Liver (tissue), 9 donors: Measurements from ENCODE around the gene CHRNA9. TPM values are rescaled to one million over a fixed set of nuclear protein-coding genes. Genes with fewer than 3 reads are reported as not detected.

Source experiments
- DNase-seq: peaks from one replicate; pipeline ENCODE4 v3.0.0-alpha.2; 2017; ENCODE audit warnings: low spot score
- H3K27ac ChIP-seq, 2 donors: one replicate each; pipeline ENCODE4 v1.7.0; 2013; ENCODE audit warnings: inconsistent platforms in 2 of 2, low read length in 2 of 2, control low read depth in 1 of 2, low read depth in 1 of 2, mild to moderate bottlenecking in 1 of 2
- H3K27me3 ChIP-seq, 4 donors: one replicate each; pipeline versions ENCODE4 v1.6.1 to v1.7.0; 2013; ENCODE audit warnings: low read length in 3 of 4, inconsistent platforms in 1 of 4, mild to moderate bottlenecking in 1 of 4, moderate library complexity in 1 of 4; ENCODE audit not compliant: control insufficient read depth in 4 of 4, insufficient read depth in 4 of 4
- H3K36me3 ChIP-seq, 4 donors: one replicate each; pipeline versions ENCODE4 v1.6.1 to v1.7.0; 2013; ENCODE audit warnings: low read length in 3 of 4, mild to moderate bottlenecking in 3 of 4, low read depth in 1 of 4, moderate library complexity in 1 of 4; ENCODE audit not compliant: control insufficient read depth in 4 of 4, insufficient read depth in 3 of 4
- H3K4me1 ChIP-seq, 4 donors: one replicate each; pipeline versions ENCODE4 v1.6.1 to v1.7.0; 2013; ENCODE audit warnings: low read length in 3 of 4, mild to moderate bottlenecking in 3 of 4, moderate library complexity in 1 of 4; ENCODE audit not compliant: control insufficient read depth in 4 of 4, insufficient read depth in 4 of 4
- H3K4me3 ChIP-seq, 3 donors: one replicate each; pipeline versions ENCODE4 v1.6.1 to v1.7.0; 2013; ENCODE audit warnings: low read length in 3 of 3, control low read depth in 1 of 3, low read depth in 1 of 3, mild to moderate bottlenecking in 1 of 3
- H3K9ac ChIP-seq, 2 donors: one replicate each; pipeline ENCODE4 v1.7.0; 2013; ENCODE audit warnings: low read length in 2 of 2, mild to moderate bottlenecking in 2 of 2, moderate library complexity in 2 of 2, control low read depth in 1 of 2, low read depth in 1 of 2
- H3K9me3 ChIP-seq, 4 donors: one replicate each; pipeline versions ENCODE4 v1.6.1 to v1.7.0; 2013; ENCODE audit warnings: low read length in 3 of 4; ENCODE audit not compliant: control insufficient read depth in 4 of 4
- ATF3 ChIP-seq: IDR thresholded peaks from 2 replicates; pipeline ENCODE4 v1.6.1; 2016; ENCODE audit warnings: antibody characterized with exemption
- CTCF ChIP-seq: fragments of 150-350 bp; IDR thresholded peaks from 2 replicates; pipeline ENCODE4 v1.5.1; 2017; ENCODE audit warnings: improper control_type of control experiment, low read depth, low read length; ENCODE audit not compliant: missing input control
- EGR1 ChIP-seq, 2 donors: IDR thresholded peaks; 2 replicates each; pipeline ENCODE4 v1.6.1; 2016 to 2018; ENCODE audit warnings: antibody characterized with exemption in 2 of 2, low read depth in 2 of 2
- FOXA1 ChIP-seq: IDR thresholded peaks from 2 replicates; pipeline ENCODE4 v1.6.1; 2016; ENCODE audit warnings: antibody characterized with exemption
- FOXA2 ChIP-seq: IDR thresholded peaks from 2 replicates; pipeline ENCODE4 v1.6.1; 2016; ENCODE audit warnings: antibody characterized with exemption
- GABPA ChIP-seq, 2 donors: IDR thresholded peaks in 1 of 2; conservative IDR thresholded peaks in 1 of 2; 2 replicates each; pipeline ENCODE4 v1.6.1; 2016; ENCODE audit warnings: antibody characterized with exemption in 2 of 2, mild to moderate bottlenecking in 1 of 2, moderate library complexity in 1 of 2
- HNF4A ChIP-seq, 2 donors: conservative IDR thresholded peaks; 2 replicates each; pipeline ENCODE4 v1.6.1; 2016; ENCODE audit warnings: antibody characterized with exemption in 2 of 2, mild to moderate bottlenecking in 2 of 2
- HNF4G ChIP-seq: IDR thresholded peaks from 2 replicates; pipeline ENCODE4 v1.6.1; 2016; ENCODE audit warnings: antibody characterized with exemption
- JUND ChIP-seq, 2 donors: IDR thresholded peaks; 2 replicates each; pipeline ENCODE4 v1.6.1; 2016; ENCODE audit warnings: antibody characterized with exemption in 2 of 2
- MAX ChIP-seq: IDR thresholded peaks from 2 replicates; pipeline ENCODE4 v1.6.1; 2016; ENCODE audit warnings: antibody characterized with exemption
- NR2F2 ChIP-seq: IDR thresholded peaks from 2 replicates; pipeline ENCODE4 v1.6.1; 2016; ENCODE audit warnings: antibody characterized with exemption
- RAD21 ChIP-seq, 2 donors: IDR thresholded peaks; 2 replicates each; pipeline ENCODE4 v1.6.1; 2016; ENCODE audit warnings: antibody characterized with exemption in 2 of 2, mild to moderate bottlenecking in 2 of 2
- REST ChIP-seq: IDR thresholded peaks from 2 replicates; pipeline ENCODE4 v1.6.1; 2016; ENCODE audit warnings: antibody characterized with exemption, mild to moderate bottlenecking
- RXRA ChIP-seq, 2 donors: IDR thresholded peaks; 2 replicates each; pipeline ENCODE4 v1.6.1; 2017 to 2018; ENCODE audit warnings: antibody characterized with exemption in 2 of 2, mild to moderate bottlenecking in 1 of 2
- SP1 ChIP-seq: IDR thresholded peaks from 2 replicates; pipeline ENCODE4 v1.6.1; 2018; ENCODE audit warnings: antibody characterized with exemption, mild to moderate bottlenecking
- TAF1 ChIP-seq: conservative IDR thresholded peaks from 2 replicates; pipeline ENCODE4 v1.6.1; 2016; ENCODE audit warnings: antibody characterized with exemption, mild to moderate bottlenecking
- YY1 ChIP-seq: IDR thresholded peaks from 2 replicates; pipeline ENCODE4 v1.6.1; 2016; ENCODE audit warnings: antibody characterized with exemption, mild to moderate bottlenecking
- ZBTB33 ChIP-seq: IDR thresholded peaks from 2 replicates; pipeline ENCODE4 v1.6.1; 2016; ENCODE audit warnings: antibody characterized with exemption
- WGBS: extraction: QIAGEN DNeasy Blood & Tissue Kit; methylation state at CpG from one replicate; pipeline ENCODE4 v1.1.7; 2013; 5-methylcytosine and 5-hydroxymethylcytosine counted together
- polyA plus RNA-seq, 2 donors: library from polyadenylated mRNA; stranded (reverse) in 1 of 2; unstranded in 1 of 2; fragments of 200-250 nt in 1 of 2; fragments of >200 nt in 1 of 2; fragmentation: Nextera tagmentation in 1 of 2; extraction: Ambion mirVana in 1 of 2; gene quantifications; one replicate each; pipeline versions ENCODE4 v1.2.1 to v1.2.3, GENCODE V29; 2013 to 2015
- total RNA-seq, 2 donors: library from RNA; depleted of rRNA; stranded (reverse); fragments of >200 nt; gene quantifications; one replicate each; pipeline ENCODE4 v1.2.3, GENCODE V29; 2014
- donor health status: healthy.
- donor health status: healthy.
- donor health status: healthy.
- donor health status: healthy.
- donor health status: healthy.

The CHRNA9 gene
- total and polyA plus RNA-seq, 4 donors: not detected

GRCh38 chr4:40340030-40340429 lies 4.9 kb downstream of the CHRNA9 start:
- Histone ChIP-seq H3K9ac (no peak overlapping the region), H3K27ac (no peak overlapping the region), H3K4me1 (no peaks in the 10 kb centered on the region), H3K27me3 (no peaks in the 10 kb centered on the region), H3K9me3 (no peaks in the 10 kb centered on the region), H3K36me3 (no peaks in the 10 kb centered on the region), H3K4me3 (no peak overlapping the region)
- TF ChIP-seq CTCF: no peak
- no peak for TF ChIP-seq TAF1
- TF ChIP-seq RAD21 (IDR thresholded peaks at IDR 0.05): no peak
- TF ChIP-seq SP1: no peak
- TF ChIP-seq JUND (IDR thresholded peaks at IDR 0.05): no peak
- no peak for TF ChIP-seq RXRA (IDR thresholded peaks at IDR 0.05)
- TF ChIP-seq MAX: no peak
- TF ChIP-seq EGR1 (IDR thresholded peaks at IDR 0.05; ENCODE audit: low read depth in 2 of 2): no peak
- TF ChIP-seq FOXA1: no peak
- TF ChIP-seq FOXA2: no peak
- no peak for TF ChIP-seq REST
- TF ChIP-seq ZBTB33: no peak
- no peak for TF ChIP-seq GABPA (IDR thresholded peaks at IDR 0.05 in 1 of 2, conservative IDR thresholded peaks at IDR 0.05 in 1 of 2)
- TF ChIP-seq HNF4A (conservative IDR thresholded peaks at IDR 0.05): no peak
- TF ChIP-seq ATF3: no peak
- no peak for TF ChIP-seq HNF4G
- no peak for TF ChIP-seq YY1
- TF ChIP-seq NR2F2: no peak
- no peak for DNase-seq

GRCh38 chr4:40347472-40347871 lies 12.3 kb downstream of the CHRNA9 start:
- H3K9me3 ChIP-seq: no peaks in the 10 kb centered on the region
- H3K4me3 ChIP-seq: no peak overlapping the region
- H3K27me3 ChIP-seq: no peaks in the 10 kb centered on the region
- no peak overlapping the region for H3K27ac ChIP-seq
- no peaks in the 10 kb centered on the region for H3K36me3 ChIP-seq
- no peak overlapping the region for H3K9ac ChIP-seq
- H3K4me1 ChIP-seq: no peaks in the 10 kb centered on the region
- no peak for TF ChIP-seq GABPA (IDR thresholded peaks at IDR 0.05 in 1 of 2, conservative IDR thresholded peaks at IDR 0.05 in 1 of 2)
- TF ChIP-seq JUND (IDR thresholded peaks at IDR 0.05): no peak
- no peak for TF ChIP-seq NR2F2
- no peak for TF ChIP-seq FOXA2
- TF ChIP-seq EGR1 (IDR thresholded peaks at IDR 0.05; ENCODE audit: low read depth in 2 of 2): no peak
- TF ChIP-seq RXRA (IDR thresholded peaks at IDR 0.05): no peak
- TF ChIP-seq HNF4A (conservative IDR thresholded peaks at IDR 0.05): no peak
- no peak for TF ChIP-seq FOXA1
- 94% methylated on average over 3 of the region's 3 CpGs for WGBS
- DNase-seq: no peak
